GM21360 (cell line): ENCODE results near the gene TMEM170B.

ENCODE experiments used
- ATAC-seq: cut with Tn5 transposase; IDR thresholded peaks from one replicate; pipeline ENCODE4 v1.9.1; 2021; ENCODE audit warnings: mild to moderate bottlenecking, moderate library complexity; ENCODE audit not compliant: unreplicated experiment

The TMEM170B gene, protein sequence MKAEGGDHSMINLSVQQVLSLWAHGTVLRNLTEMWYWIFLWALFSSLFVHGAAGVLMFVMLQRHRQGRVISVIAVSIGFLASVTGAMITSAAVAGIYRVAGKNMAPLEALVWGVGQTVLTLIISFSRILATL

DNA sequence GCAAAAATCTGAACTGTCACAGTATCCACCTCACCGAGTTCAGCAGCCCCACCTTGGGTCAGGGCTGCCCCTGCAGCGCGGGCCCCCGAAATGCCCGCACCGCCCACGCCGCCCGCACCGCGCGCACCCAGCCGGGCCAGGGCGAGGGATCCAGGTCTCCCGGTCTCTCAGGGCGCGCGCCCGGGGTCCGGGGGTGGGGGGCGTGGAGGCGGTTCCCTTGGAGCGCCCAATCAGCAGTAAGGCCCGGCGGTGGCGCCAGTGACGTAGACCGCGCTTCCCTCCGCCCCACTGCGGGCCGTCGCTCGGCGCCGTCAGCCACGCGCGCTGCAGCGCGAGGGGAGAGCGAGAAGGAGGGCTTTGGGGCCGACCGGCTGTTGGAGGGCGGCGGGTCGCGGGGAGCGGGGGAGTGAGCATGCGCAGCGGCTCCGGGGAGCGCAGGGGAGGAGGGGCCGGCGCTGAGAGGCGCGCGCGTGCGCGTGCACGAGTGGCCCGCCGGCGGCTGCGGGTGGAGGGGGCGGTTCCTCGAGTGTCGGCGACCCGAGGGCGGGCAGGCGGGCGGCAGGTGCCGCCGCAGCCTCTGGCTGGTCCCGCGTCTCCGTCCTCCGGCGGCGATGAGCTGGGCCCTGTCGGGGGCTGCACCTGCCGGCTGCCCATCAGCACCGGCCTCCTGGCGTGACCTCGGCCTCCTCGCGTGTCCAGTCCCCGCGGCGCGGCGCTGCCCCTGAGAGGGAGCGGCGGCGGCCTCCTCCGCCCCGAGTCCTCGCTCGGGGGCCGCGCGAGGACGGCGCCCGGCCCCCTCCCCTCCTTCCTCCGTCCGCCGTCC is at the start of gene TMEM170B:
TMEM170B (plus strand) TSS at position 521 of the 823 bp plus-strand sequence. CDS start 529 bp downstream, outside the sequence.
- peak; percentile 94 for ATAC-seq

DNA sequence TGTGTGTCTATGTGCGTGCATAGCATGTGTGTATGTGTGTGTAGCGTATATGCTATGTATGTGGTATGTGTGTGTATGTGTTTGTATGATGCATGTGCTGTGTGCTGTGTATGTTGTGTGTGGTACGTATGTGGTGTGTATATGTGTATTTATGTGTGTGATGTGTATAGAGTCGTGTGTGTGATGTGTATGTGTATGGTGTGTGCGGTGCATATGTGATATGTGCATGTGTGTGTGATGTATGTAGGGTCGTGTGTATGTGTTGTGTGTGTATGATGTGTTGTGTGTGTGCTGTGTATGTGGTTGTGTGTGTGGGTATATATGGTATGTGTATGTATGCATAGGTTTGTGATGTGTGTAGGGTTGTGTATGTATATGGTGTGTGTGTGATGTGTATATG is 46.6 kb upstream of the TMEM170B start:
- ATAC-seq = no peak

DNA sequence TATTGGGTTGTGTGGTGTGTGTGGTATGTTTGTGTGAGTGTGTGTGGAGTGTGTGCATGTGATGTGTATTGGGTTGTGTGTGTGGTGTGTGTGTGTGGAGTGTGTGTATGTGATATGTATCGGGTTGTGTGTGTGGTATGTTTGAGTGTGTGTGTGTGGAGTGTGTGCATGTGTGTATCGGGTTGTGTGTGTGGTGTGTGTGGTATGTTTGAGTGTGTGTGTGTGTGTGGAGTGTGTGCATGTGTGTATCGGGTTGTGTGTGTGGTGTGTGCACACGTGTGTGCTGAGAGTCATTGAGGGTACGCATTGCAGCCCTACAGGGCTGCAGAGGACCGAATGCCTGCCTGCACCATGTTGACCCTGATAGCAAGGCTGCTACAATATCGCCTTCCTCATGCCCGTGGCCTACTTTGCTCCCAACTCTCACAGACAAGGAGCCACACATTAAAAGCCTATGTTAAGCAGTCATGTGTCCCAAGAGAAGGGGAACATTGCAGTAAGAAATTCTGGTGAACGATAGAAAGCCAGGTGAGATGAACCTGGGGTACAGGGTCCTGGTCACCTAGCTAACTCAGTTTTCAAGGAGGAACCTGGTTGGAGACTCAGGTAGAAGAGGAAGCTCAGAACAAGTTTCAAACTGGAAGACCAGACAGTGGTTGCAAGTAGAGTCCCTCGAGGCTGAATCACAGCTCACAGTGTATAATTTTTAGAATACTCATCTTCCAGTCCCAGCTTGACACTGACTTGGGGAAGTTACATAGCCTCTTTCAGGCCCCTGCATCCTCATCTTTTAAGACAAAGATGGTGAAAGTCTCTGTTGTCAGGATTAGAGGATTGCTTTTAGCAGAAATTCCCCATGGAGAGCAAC is 45.7 kb upstream of the TMEM170B start:
- ATAC-seq = no peak

DNA sequence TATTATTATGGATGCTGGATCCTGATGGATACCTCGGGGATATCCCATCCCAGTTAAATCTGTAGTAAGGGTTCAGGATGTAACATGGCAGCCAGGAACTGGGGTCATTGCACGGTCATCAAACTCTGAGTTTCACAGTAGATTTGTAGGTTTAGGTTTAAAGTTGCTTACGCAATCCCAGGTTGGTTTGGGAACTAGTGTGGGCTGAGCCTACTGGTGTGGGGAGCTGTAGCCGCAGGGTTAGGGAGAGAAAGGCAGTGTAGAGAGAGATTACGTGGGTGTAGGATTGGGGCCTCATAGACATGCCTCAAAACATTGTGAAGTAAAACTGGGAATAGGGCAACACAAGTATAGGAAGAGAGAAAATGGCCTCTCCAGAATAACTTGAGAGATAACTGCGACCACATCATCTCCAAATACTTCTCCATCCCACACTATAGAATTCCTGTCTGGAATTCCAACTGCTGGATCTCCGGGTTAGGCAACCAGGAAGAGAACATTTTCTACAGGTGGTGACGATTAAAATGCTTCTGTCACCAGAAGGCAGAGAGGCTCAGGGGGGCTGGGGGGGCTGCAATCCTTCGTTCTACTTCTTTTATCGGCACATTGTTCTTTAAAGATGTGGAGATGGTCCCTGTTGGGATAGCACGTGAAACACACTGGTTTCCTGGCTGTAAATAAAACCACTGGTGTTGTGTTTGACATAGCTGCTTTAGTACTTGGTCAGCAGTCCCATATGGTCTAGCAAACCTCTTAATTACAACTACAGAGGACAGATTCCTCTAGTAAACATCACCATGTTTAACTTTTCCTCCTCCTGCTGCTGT is 44.9 kb upstream of the TMEM170B start:
- ATAC-seq = no peak

DNA sequence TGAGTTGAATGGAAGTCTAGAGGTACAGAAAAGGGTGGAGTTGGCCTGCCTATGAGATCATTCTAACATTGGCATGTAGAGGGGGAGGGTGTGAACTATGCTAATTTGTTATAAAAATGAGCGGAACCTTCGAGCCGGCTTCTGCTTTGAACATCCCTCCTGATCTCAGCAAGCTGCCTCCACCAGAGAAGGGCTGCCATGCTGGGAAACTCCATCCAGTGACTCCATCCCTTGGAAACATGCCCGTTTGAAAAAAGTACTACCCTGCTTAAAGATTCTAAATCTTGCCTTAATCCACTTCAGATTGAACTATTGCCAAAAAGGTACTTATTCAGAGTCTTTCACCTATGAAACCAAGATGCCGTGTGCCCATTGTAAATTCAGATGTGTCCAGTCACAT is 43.6 kb upstream of the TMEM170B start:
- no peak for ATAC-seq

DNA sequence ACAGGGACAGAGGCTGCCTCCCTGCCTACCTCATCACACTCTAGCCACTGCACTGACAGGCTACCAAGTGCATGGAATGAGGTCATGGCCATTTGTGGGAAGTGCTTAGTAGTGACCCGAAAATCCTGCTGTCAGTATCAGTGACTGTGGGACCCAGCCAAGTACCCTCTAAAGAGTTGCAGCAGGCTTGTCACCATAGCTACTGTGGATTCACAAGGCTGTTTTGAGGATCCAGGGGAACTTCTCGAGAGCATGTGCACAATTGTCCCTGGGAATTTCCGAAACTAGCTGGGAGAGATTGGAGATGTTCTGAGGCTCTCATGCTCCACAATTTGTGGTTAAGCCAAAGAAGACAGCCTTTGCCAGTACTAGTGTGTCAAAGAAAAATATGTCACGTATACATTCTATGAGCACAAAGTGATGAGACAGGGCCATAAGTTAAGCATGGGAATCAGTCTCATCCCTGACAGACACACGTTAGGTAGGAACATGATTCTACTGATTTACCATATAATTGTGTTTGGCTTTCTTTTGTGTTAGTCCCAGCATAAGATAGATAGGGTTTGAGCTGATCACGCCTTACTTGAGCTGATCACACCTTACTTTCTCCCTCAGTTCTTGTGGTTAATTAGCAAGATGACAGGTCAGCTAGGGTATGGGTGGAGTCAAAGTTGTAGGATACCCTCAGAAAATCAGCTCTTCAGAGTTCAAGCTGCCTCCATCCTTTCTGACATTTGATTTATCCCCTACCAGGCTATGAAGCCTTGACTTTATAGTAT is 42.6 kb upstream of the TMEM170B start:
- ATAC-seq = no peak

DNA sequence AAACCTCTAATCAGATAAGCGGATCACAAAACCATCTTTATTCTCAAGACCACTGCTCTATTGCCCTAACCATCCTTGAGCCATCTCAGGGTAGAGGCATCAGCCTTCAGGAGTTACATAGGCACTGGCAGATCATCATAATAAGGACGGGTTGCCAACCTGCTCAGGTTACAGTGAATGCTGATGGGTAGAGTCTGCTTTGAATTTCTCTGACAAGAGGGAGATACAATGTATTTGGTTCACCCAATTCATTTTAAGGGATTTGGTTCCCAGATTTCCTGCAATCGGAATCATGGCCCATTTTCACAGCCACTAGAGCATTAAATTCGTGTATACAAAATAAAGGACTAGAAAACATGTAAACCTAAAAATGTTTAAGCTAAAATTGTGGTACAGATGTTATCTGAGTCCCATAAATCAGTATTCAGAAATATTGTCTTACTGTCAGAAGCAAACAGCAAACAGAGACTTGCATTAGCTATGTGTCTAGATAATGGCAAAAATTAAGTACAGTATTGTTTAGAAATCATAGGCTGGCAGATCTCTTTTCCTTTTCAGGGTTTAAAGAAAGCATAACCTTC is 41.9 kb upstream of the TMEM170B start:
- no peak for ATAC-seq

DNA sequence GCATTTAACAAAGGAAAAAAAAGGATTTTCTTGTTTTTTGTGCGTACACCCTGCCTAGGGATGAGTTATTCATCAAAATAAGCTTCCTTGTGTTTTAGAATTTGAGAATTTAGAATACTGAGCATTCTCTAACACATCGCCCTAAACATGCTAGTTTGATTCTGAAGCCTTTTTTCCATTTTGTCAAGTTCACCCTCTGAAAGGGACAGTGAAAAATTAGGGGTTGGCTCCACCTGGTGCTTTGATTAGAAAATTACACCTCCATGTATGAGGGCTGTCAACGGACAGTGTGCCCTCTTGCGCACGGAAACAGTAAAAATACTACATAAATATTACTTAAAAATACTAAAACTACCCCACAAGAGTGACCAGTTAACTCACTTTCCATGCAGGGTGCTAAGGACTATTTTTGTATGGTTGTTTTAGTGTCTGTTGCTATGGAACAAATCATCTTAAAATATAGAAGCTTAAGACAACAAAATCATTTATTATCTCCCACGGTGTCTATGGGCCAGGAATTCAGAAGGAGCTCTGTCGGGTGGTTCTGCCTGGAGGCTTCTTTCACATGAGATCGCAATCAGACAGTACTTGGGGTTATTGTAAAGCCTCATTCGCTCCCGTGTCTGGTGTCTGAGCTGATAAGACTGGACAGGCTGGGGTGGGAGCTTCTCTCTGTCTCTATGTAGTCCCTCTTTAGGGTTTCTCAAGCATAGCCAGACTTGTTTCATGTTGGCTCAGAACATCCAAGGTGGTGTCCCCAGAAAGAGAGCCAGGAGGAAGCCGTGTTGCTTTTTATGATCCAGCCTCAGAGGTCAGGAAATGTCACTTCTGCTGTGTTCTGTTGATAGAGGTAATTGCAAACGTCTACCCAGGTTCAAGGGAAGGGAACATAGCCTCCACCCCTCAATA is 41.1 kb upstream of the TMEM170B start:
- ATAC-seq = no peak

DNA sequence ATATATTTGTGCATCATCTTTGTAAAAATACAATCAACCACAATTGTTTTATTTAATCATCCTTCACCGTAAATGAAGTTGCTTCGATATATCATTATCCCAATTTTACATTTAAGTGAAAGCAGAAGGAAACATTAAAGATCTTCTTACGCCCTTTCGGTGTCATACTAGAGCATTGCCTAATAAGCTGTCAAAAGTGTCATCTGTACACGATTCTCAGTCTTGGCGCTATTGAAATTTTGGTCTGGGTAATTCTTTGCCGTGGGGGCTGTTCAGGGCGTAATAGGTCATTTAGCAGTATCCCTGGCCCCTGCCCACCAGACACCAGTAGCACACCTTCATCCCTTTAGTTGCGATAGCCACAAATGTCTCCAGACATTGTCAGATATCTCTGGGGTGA is 40.4 kb upstream of the TMEM170B start:
- no peak for ATAC-seq

DNA sequence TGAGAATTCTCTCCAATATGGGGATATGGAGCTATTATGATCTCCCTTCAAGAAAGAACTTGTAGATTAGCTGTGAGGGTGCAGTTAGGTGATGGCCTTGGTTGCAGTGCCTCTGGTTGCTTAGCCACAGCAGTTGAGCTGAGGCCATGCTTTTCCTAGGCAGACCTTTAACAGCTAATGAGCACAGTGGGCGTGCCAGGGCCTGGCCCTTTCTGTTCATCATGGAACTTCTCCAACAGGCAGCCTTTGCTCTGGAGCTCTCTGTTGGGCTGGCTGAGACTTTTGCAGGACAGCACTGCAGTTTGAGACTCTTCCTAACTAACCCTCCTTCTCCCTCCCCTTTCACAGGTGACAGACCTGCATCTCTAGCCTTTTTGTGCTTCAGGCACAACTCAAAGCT is 39.7 kb upstream of the TMEM170B start:
- no peak for ATAC-seq

DNA sequence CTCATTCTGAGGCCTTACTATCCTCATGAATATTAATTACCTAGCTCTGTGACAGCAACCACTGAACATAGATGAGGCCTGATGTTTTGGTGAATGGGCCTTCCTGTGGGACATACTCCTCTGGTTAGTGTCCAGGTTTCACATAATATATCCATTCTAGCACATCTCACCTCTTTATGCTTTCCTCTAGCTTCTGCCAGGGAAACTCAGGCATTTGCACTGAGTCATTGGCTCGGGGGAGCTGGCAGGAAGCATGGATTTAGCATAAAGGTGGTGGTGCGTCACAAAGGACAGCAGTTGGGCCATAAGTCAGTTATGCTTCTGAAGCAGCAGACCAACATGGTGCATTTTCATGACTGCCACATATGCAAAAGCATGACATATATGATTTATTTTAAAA is 37.5 kb upstream of the TMEM170B start:
- ATAC-seq = no peak

DNA sequence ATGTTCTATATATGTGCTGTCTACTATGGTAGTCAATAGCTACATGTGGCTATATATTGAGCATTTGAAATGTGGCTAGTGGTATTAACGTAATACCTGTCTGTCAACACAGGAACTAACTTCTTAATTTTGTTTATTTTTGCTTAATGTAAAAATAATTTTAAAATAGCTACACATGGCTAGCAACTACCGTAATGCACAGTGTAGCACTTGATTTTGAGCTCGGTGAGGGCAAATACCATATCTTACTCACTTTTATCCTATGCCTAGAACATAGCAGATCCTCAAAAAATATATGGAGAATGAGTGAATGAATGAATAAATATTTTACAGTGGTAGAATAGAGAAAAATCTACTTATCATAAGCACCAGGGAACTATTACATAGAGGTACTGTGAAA is 28.1 kb upstream of the TMEM170B start:
- no peak for ATAC-seq

DNA sequence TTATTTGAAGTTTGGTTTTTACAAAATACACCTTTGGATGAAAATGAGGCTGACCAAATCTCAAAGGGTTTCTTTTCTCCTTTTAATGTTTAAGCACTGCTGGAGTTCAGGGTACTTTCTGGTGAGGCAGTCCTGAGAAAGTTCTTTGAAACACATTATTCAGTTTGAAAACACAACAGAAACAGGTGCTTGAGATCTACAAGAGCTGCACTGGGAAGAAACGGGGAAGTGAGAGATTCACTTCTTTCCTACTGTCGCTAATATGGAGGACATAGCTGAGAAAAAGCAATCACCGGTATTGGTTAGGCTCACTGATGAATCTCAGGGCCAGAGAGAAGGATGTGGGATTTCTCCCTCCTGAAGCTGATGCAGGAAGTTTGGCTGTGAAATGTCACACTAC is 22.9 kb upstream of the TMEM170B start:
- ATAC-seq = peak; percentile 89

DNA sequence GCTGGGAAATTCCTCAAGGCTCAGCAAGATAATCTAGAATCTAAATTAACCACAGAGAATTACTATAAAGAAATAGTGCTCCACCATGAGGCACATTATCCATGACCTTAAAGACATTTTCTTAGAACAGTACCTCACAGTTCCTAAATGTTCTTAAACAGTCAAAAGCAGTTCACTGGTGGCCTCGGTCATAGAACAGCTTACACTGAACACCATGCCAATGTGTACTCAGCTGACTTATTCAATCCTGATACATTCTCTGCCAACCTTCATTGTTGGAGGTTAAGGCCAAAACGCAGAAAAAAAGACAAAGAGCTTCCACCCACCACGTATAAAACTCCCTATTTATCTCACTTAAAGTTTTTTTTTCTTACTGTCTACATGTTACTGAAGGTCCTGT is 21.8 kb upstream of the TMEM170B start:
- ATAC-seq = no peak

DNA sequence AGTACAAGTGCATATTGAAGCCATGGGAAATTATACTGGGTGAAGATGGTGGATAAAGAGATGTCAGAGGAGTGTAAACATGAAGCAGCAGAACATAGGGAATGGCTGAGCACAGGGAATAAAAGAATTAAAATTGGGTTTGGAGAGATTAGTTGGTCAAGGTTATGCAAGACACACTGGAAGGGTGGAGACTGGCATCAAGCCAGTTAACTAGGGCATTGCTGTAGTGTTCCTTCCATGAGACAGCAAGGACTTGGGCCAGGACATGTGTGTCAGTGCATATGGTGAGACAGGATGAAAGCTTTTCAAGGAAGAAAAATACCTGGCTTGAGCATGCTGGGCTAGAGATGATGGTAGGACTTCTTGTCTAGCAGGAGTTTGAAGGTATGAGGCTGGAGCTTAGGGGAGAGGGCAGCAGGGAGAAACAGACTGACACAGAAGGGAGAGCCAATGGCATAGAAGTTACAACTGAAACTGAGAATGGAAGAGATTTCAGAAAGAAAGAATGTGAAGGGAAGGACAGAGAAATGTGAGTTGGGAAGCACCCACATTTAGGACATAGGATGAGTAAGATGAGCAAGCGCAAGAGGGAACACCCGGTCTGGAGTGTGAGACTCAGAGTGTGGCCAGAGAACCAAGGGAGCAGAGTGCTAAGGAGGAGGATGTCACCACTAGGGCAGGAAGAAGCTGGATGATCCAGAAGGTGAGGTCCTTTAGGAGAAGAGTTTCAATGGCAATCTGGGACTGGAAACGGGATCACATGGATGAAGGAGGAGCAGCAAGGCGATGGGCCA is 14.5 kb upstream of the TMEM170B start:
- no peak for ATAC-seq

DNA sequence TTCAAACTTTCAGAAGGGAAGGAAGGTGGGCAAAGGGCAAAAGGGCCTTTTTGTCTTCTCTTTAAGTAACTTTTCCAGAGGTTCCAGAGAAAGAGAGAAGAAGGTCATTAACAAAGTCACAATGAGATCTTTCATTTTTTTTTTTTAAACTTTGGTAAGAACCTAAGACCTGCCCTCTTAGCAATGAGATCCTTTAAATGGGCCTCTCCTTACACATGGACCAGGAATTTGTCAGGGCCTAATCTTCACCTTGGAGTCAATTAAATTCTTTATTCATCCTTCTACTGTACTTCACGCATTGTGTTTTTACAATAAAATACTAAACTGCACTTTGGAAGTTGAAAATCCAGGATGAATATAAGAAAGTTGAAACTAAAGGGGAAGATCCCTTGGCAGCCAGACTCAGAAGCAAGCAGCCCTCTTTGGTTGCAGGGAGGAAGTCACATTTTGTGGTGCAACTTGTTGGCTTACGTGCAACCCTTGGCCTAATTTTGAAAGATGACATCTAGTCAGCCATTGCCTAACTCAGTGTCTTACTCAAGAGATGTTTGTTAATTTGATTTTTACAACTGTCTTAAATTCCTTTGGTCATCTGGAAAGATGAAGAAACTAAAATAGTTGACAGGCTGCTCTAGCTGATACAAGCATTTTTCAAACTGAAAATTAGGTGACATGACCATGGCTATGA is 11.9 kb upstream of the TMEM170B start:
- no peak for ATAC-seq

DNA sequence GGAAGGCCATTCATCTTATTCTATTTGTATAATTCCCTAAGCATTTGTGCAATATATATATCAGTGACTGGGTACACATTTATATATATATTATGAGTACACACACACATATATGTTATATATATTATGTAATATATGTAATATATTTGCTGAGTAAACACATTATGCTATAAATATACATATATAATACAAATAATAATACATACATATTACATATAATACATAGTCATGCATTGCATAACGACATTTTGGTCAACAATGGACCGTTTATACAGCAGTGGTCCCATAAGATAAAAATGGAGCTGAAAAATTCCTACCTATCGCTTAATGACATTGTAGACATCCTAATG is 11.4 kb upstream of the TMEM170B start:
- no peak for ATAC-seq
